Measurements from ENCODE around the gene RXRA. TPM values are rescaled to one million over a fixed set of nuclear protein-coding genes. Genes with fewer than 3 reads are reported as not detected.

The RXRA gene
- total RNA-seq, 1 donor from 2014 or later = 16.8 TPM

- no peak for TF ChIP-seq CTCF (IDR thresholded peaks at IDR 0.05; ENCODE audit: insufficient read depth, low read length, severe bottlenecking)
- DNase-seq (ENCODE audit: low read depth) (no peak), FAIRE-seq (no peak)
- Histone ChIP-seq H3K36me3 (ENCODE audit: control insufficient read depth, insufficient read depth, low read length) (peaks cover 1% of the 10 kb centered on the region), H3K4me3 (ENCODE audit: low read depth, low read length) (no peak overlapping the region), H3K27me3 (ENCODE audit: control insufficient read depth, insufficient read depth, low read length) (no peaks in the 10 kb centered on the region)
These were observed 48.7 kb downstream of the RXRA start for GRCh38 chr9:134375011-134375390.

GRCh38 chr9:134375430-134376385 is 49.5 kb downstream of the RXRA start:
- TF ChIP-seq CTCF (IDR thresholded peaks at IDR 0.05; ENCODE audit: insufficient read depth, low read length, severe bottlenecking) = no peak
- FAIRE-seq (no peak), DNase-seq (ENCODE audit: low read depth) (no peak)
- Histone ChIP-seq H3K27me3 (ENCODE audit: control insufficient read depth, insufficient read depth, low read length) (no peaks in the 10 kb centered on the region), H3K4me3 (ENCODE audit: low read depth, low read length) (no peak overlapping the region), H3K36me3 (ENCODE audit: control insufficient read depth, insufficient read depth, low read length) (peaks cover 1% of the 10 kb centered on the region)

- FAIRE-seq = no peak
- no peak for DNase-seq (ENCODE audit: low read depth)
- no peak for TF ChIP-seq CTCF (IDR thresholded peaks at IDR 0.05; ENCODE audit: insufficient read depth, low read length, severe bottlenecking)
- Histone ChIP-seq H3K4me3 (ENCODE audit: low read depth, low read length) (no peak overlapping the region), H3K36me3 (ENCODE audit: control insufficient read depth, insufficient read depth, low read length) (peaks cover 1% of the 10 kb centered on the region), H3K27me3 (ENCODE audit: control insufficient read depth, insufficient read depth, low read length) (no peaks in the 10 kb centered on the region)
These were observed 50.3 kb downstream of the RXRA start for GRCh38 chr9:134376386-134377142.

GRCh38 chr9:134377143-134377484 is 50.9 kb downstream of the RXRA start:
- DNase-seq (ENCODE audit: low read depth) (no peak), FAIRE-seq (no peak)
- no peak for TF ChIP-seq CTCF (IDR thresholded peaks at IDR 0.05; ENCODE audit: insufficient read depth, low read length, severe bottlenecking)
- Histone ChIP-seq H3K27me3 (ENCODE audit: control insufficient read depth, insufficient read depth, low read length) (no peaks in the 10 kb centered on the region), H3K4me3 (ENCODE audit: low read depth, low read length) (no peak overlapping the region), H3K36me3 (ENCODE audit: control insufficient read depth, insufficient read depth, low read length) (peaks cover 1% of the 10 kb centered on the region)

GRCh38 chr9:134377976-134378375 is 51.7 kb downstream of the RXRA start:
- no peak for TF ChIP-seq CTCF (IDR thresholded peaks at IDR 0.05; ENCODE audit: insufficient read depth, low read length, severe bottlenecking)
- no peak for DNase-seq (ENCODE audit: low read depth)
- Histone ChIP-seq H3K4me3 (ENCODE audit: low read depth, low read length) (no peak overlapping the region), H3K36me3 (ENCODE audit: control insufficient read depth, insufficient read depth, low read length) (peaks cover 3% of the 10 kb centered on the region), H3K27me3 (ENCODE audit: control insufficient read depth, insufficient read depth, low read length) (no peaks in the 10 kb centered on the region)
- FAIRE-seq = no peak

Measured in bronchial epithelial cell (primary cell).